HG02852 (cell line): Measurements from ENCODE around the gene TBC1D28.
"Not testable (repeated sequence)": the region's sequence is repeated elsewhere in the genome, so short reads cannot be mapped to it uniquely, and the experiment has no call there.

Experiments
- ATAC-seq: cut with Tn5 transposase; IDR thresholded peaks from one replicate; pipeline ENCODE4 v1.9.1; 2021; ENCODE audit warnings: mild to moderate bottlenecking, moderate library complexity; ENCODE audit not compliant: unreplicated experiment

Gene TBC1D28

GRCh38 chr17:18617613-18618012 is 26.6 kb downstream of the TBC1D28 start:
- not testable (repeated sequence) for ATAC-seq

DNA sequence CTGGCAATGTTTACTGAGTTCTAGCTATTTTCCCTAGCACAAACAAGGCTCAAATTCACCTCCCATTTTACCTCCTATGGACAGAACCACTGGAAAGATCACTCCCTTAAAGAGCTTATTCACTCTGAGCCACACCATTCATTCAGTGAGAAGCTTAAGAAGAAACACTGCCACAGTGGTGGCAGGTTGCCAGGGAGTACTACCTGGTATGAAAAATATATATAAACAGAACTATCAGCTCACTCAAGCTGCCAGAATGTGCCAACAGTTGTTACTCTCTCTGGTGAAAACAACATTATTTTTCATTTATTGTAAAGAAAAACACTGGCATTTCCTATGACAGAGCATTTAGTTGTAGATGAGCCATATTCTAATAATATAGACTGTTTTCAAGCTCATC is 31.2 kb downstream of the TBC1D28 start:
- ATAC-seq: not testable (repeated sequence)

DNA sequence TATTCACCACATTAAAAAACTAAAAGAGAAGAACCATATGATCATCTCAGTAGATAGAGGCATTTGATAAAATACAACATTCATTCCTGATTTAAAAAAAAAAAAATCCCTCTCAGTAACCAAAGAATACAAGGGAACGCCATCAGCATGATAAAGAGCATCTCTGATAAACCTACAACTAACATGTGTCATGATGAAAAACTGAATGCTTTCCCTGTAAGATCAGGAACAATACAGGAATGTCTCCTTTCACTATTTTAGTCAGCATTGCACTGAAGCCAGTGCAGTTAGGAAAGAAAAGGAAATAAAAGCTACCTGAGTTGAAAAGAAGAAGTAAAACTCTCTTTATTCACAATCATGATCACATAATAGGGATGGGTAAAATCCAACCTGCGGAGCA is 51.1 kb downstream of the TBC1D28 start:
- not testable (repeated sequence) for ATAC-seq
